HG03108 (cell line): ENCODE data around the gene EXOC6.
A peak's percentile ranks its signal among the peaks of the same experiment; 100 is the strongest.

Experiments used
- ATAC-seq: cut with Tn5 transposase; IDR thresholded peaks from one replicate; pipeline ENCODE4 v1.9.1; 2021; ENCODE audit warnings: moderate library complexity; ENCODE audit not compliant: unreplicated experiment

The EXOC6 gene, protein sequence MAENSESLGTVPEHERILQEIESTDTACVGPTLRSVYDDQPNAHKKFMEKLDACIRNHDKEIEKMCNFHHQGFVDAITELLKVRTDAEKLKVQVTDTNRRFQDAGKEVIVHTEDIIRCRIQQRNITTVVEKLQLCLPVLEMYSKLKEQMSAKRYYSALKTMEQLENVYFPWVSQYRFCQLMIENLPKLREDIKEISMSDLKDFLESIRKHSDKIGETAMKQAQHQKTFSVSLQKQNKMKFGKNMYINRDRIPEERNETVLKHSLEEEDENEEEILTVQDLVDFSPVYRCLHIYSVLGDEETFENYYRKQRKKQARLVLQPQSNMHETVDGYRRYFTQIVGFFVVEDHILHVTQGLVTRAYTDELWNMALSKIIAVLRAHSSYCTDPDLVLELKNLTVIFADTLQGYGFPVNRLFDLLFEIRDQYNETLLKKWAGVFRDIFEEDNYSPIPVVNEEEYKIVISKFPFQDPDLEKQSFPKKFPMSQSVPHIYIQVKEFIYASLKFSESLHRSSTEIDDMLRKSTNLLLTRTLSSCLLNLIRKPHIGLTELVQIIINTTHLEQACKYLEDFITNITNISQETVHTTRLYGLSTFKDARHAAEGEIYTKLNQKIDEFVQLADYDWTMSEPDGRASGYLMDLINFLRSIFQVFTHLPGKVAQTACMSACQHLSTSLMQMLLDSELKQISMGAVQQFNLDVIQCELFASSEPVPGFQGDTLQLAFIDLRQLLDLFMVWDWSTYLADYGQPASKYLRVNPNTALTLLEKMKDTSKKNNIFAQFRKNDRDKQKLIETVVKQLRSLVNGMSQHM

DNA sequence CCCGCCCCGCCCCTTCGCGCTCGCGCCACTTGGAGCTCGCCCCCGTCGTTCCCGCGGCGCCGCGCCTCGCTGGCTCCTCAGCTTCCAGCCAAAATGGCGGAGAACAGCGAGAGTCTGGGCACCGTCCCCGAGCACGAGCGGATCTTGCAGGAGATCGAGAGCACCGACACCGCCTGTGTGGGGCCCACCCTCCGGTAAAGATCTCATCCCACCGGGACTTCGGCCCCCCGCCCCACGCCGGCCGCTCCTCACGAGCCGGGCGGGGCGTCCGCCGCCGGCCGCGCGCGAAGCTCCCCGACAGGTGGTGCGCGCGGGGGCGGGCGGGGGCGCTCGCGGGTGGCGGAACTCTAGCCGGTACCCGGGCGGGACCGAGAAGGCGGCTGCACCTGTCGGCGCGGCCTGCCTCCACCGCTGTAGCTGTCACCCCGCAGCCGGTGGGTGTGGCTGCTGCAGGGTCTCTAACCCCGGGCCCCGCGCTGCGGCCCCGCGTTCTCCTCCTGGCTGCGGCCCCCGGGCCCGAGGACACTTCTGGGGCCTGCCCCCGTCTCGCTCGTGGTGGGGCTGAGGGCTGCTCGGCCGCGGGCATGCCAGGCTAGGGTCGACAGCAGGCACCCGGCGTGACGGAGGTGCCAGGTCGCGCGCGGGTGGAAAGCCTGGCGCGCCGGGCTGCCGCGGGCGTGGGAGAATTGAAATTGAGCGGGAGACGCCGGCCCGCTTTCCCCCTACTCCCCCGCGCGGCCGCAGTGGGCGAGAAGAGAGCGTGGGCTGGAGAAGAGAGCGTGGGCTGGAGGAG is at the start of gene EXOC6:
EXOC6 (plus strand) TSS at position 80 of the 793 bp plus-strand sequence; CDS start at position 94, 14 bp downstream.
- ATAC-seq: peak; percentile 66

DNA sequence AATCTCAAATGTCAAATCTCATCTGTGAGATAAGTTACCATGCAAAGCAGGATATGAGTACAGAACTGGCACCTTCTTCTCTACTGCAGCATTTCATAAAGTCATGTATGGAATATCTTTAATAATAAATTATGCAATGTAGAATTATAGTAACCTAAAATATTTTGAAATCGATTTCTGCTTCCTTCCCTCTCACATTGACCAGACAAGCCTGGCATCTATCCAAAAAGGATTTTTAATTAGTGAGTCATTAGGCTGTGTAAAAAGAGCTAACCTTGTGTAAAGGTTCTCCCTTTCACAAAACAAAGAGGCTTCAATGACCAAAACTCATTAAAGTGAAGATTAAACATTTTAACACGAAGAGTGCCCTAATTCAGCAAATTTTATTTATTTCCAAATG is 48.8 kb upstream of the EXOC6 start:
- ATAC-seq: no peak

DNA sequence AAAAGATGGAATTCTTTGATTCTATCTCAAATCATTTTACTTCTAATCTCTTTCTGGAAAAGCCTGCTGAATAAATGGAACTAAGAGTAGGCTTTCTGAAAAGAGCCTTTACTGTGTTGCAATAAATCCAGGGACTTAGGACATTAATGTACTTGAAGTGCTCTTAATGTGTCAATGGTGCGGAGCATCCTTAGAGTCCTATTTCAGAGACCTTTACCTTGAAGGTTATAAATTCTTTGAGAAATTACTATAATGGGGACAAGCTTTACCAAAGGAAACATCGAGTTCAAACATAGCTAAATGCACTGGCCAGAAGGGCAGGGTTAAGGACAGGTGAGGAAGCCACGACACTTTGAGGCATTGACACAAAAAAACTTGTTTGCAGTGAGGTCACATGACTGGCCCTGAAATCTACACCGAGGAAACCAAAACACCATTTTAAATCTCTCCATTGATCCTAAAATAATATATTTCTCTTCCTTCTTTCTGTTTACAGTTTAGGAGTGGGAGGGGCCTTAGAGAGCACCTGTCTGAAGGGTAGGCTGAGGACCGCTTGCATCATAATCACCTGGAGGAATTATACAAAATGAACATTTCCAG is 48.1 kb upstream of the EXOC6 start:
- no peak for ATAC-seq

DNA sequence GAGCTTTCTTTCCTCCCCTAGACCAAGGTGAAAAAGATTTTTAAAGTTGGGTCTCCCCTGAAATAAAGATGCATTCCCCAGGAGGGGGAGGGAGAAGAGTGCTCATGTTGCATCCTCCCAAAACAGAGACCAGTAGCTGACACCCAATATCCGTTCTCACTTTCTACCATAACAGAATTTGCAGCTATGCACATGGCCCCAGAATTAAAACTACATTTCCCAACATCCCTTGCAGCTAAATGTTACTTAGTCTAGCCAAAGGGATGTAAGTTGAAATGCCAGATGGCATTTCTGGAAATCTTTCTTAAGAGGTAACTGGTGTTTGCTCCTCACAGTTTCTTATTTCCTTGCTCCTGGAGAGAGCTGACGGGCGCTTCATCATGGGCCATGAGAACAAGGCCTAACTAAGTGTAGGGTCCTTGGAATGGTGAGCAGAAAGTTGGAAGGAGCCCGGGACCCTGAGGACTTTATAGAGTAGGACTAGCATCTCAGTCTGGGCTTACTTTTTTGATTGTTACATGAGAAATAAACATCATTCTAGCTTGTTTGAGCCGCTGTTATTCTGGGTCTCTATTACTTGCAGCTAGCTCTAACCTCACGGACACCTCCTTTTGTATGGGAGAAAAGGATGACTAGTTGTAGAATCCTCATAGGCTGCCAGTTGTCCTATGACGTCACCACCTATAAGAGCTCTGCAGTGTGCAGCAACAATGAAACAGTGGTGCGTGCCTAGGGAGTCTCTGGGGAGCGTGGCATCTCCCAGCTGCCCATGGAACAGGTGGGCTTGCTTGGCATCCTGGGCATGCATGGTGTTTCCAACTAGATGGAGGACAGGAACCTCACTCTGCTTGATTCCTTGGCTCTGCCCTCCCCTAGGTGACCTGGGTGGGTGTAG is 46.1 kb upstream of the EXOC6 start:
- ATAC-seq: no peak

DNA sequence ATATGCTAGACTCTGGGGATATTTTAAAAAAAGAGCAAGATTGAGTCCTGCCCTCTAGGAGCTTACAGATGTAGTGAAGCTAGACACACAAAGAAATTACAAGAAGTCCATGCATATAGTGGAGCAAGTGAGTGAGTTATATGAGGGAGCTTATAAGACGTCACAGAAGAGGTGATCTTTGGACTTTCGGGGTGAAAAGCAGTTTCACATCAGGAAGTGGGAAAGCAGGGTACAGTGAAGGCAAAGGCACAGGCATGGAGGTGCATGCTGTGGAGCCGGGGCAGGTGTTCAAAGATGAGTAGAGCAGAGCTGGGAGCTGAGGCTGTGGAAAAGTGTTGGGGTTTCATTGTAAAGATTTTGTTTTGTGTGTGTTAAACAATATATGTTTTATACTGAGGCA is 38.5 kb upstream of the EXOC6 start:
- ATAC-seq: no peak

DNA sequence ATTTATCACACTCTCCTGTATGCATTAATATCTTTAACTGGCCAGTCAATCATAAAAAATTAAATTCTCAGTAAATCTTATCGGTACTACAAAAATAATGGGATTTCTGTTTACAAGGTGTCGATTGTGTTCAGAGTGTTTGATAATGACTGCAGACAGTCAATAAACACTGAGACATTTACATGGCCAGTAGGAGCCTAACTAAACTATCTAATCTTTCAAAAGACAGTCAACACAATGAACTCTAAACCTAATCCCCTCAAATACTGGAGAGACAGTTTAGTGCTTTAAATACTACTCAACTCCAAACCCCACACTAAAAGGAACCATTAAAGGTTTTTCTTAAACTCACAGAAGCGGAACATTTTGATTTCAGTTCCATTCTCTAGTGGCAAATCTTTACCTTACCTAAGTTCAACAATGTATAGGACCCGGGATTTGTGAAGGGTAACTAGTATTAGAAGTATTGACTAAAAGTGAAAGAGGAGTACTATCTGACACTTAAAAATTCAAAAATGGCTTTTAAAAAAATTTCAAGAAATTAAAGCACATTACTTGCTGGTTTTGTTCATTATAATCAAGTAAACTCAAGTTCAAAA is 37.3 kb upstream of the EXOC6 start:
- no peak for ATAC-seq

DNA sequence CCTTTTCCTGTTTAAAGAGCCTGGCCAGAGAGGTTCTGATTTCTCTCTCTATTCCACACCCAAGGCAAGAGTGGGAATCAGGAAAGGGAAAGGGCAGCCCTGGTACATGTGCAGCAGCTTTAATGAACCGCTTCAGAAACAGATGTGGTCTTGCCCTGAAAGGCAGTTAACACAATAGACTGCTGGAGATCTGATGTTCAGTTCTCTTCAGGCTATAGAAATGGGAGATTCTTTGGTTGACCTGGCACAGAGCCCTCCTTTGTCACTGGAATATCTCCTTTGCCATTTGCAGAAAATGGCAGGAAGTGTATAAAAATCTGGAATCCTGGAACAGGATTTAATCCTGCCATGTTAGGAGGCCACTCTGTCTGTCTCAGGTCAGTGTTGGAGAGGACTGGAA is 36.3 kb upstream of the EXOC6 start:
- no peak for ATAC-seq

DNA sequence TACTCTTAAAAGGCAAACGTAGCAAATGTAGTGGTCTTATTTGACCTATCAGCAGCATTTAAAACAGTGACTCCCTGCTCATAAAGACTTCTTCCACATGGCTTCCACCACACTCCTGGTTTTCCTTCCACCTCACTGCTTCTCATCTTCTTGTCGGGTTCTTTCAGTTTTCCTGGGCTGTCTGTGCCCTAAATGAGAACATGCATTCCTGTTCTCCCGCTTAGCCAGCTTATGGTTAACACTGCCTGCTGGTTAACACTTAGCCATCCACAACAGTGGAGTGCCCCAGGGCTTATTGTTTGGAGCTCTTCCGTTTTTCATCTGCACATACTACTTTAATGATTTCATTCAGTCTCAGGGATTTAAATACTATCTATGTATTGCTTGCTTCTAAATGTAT is 34.3 kb upstream of the EXOC6 start:
- ATAC-seq: no peak

DNA sequence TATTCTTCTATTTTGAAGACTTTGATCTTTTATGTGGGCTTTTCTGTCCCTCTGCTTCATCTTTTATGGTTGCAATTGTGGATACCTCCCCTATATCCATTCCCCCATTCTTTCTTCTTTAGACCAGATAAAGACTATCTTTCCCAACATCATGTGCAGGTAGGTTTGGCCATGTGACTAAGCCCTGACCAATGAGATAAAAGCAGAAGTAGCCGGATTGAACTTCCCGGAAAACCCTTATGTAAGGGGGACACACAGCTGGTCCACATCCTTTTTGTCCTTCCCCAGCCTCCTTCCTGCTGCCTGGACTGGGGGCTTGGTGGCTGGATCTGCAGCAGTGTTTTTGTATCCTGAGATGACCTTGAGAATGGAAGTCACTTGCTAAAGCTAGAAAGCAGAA is 33.5 kb upstream of the EXOC6 start:
- no peak for ATAC-seq

DNA sequence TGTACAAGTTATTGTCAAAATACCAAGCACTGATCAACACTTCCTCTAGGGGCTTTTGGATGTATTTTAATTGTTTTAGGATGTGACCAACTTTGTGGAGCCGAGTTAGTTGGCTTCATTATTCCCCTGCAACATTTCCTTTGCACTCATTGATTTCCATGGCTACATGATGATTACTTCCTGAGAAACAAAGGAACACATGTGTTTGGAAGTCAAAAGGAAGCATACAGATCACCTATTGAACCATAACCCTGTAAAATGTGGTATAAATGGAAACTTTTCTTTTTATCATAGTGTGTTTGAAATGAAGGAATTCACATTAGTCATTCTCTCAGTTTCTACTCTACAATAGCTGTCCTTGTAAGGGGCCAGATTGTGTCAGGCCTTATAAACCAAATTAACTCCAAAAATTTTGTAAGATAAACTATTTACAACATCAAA is 32.2 kb upstream of the EXOC6 start:
- no peak for ATAC-seq

DNA sequence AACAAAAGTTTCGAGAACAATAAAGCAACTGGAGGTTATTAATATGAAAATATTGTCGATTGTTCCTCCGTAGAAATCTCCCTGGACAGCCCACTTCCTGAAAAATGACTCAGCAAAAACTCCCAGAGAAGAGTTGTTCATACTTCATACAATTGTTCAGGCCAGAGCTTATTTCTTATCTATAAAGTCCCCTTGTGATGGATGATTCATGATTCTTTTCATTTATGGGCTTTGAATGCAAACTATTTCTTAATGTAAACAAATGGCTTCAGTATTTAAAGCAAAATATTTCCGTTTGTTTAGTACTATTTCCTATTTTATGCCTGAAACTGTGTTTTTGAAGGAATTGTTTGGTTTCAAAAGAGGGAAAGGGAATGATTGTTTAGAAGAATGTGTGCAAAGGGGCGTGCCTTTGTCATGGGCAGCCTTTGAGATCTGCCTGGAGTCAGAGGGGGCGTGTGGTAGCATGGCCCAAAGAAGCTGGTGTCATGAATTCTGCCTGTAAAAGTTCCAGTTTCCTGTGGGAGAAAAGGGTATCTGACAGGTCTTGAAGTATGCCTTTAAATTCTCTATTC is 26.2 kb upstream of the EXOC6 start:
- no peak for ATAC-seq

DNA sequence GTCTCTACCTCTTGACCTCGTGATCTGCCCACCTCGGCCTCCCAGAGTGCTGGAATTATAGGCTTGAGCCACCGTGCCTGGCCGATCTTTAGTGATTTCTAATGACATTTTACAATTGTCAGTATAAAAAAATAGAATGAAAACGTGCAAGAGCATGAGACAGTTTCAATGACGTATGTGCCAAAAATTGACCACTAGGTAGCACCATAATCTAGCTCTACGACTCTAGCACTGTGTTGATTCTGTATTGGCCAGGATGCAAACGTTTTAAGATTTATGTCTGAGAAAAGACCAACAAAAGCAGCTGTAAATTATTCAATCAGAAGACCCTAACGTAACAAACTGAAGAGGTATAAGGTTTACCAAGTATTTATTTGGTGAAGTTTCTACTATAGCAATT is 25.4 kb upstream of the EXOC6 start:
- ATAC-seq: no peak

DNA sequence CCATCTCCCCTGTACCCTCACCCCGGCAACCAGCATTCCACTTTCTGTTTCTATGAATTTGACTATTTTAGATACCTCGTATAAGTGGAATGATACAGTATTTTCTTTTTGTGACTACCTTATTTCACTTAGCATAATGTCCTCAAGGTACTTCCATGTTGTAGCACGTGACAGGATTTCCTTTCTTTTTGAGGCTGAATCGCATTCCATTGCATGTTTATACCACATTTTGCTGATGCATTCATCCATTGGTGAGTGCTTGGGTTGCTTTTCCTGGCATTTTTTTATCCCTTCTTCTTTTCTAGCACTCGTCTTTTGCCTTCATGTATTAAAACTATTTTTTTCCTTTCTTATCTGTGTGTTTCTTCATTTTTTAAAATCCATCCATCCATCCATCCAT is 22.3 kb upstream of the EXOC6 start:
- no peak for ATAC-seq

DNA sequence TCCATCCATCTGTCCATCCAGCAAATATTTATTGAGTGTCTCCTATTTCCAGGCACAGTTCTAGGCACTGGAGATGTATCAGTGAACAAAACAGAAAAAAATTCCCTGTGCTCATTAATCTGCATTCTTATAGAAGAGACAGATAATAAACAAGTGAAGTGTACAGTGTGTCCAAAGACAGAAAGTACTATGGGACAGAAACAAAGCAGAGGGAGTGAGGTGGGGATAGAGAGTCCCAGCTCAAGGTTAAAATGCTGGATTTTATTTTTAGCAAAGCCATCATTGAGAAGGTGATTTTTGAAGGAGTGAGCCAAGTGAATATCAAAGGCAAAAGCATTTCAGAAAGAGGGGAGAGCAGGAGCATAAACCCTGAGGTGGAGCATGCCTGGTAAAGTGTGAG is 21.8 kb upstream of the EXOC6 start:
- no peak for ATAC-seq

DNA sequence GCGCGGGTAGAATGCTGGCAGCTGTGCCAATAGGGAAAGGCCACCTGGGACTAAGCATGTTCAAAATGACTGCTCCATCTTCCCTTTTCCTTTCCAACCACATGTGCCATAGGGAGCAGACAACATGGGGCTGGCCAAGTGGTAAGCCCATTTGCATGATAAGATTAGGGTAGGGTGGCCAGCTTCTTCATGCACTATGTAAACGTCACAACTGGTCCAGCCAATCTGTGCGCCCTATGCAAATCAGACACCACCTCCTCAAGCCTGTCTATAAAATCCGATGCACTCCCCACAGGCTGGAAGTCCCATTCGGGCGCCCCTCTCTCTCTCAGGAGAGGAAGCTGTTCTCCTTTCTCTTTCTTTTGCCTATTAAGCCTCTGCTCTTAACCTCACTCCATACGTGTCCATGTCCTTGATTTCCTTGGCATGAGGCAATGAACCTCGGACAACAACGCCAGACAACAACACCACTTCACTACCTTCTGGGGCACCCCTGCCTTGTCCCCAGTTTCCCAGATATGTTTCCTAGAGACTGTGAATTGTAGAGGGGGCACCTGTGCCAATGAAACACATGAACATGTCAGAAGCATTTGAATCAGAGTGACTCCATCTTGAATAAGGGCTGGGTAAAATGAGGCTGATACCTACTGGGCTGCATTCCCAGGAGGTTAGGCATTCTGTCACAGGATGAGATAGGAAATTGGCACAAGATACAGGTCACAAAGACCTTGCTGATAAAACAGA is 19.1 kb upstream of the EXOC6 start:
- ATAC-seq: no peak

DNA sequence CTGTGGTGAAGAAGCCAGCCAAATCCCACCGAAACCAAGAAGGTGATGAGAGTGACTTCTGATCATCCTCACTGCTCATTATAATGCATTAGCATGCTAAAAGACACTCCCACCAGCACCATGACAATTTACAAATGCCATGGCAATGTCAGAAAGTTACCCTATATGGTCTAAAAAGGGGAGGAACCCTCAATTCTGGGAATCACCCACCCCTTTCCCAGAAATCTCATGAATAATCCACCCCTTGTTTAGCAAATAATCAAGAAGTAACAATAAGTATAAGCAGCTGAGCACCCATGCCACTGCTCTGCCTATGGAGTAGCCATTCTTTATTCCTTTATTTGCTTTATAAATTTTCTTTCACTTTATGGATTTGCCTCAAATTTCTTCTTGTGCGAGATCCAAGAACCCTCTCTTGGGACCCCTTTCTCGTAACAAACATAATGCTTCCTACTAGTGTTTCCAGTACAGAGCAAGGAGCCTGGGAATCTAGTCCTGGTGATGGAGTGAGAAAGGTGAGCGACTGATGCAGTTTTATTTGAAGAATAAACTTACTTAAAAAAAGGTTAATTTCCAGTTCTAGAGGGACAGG is 18.4 kb upstream of the EXOC6 start:
- ATAC-seq: no peak

DNA sequence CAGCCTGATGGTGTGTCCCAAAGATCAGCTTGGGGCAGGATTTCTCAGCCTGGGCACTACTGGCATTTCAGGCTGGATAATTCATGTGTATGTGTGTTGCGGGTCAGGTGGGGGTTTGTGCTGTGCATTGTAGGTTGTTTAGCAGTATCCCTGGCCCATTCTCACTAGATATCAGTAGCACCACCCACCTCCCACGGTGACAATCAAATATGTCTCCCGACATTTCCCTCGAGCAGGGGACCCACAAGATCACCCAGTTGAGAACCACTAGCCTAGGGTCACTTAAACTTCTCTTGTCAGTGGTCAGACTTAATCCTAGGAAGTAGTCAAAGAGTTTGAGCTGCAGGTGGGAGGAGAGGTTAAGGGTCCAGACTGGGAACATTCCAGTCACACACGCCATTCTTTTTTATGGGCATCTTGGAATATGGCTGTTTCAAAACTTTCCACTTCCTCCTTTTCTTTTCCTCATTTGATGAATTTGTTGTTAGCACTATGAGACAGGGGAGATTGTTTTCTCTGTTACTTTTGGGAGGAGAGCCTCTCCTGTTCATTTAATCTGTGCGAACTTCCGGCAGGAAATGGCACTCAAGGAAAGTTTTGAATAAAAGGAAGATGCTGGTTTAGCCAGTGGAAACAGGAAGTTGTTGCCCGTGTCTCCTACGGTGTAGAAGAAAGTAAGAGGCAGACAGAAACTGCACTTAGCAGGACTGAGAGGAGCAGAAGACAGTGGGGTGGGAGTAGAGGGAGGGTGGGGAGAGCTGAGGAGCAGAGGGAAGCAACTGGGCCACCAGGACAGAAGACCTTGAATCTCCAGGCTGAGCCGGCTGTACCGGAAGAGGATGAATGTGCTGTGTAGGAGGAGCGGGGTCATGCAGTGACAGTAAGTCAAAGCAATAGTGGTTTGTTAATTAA is 17.6 kb upstream of the EXOC6 start:
- no peak for ATAC-seq
